HG03520 (cell line): ENCODE data around the gene PEAR1.

Source experiments
- ATAC-seq: cut with Tn5 transposase; IDR thresholded peaks from one replicate; pipeline ENCODE4 v1.9.1; 2021; ENCODE audit warnings: mild to moderate bottlenecking, moderate library complexity; ENCODE audit not compliant: unreplicated experiment

Gene PEAR1, protein sequence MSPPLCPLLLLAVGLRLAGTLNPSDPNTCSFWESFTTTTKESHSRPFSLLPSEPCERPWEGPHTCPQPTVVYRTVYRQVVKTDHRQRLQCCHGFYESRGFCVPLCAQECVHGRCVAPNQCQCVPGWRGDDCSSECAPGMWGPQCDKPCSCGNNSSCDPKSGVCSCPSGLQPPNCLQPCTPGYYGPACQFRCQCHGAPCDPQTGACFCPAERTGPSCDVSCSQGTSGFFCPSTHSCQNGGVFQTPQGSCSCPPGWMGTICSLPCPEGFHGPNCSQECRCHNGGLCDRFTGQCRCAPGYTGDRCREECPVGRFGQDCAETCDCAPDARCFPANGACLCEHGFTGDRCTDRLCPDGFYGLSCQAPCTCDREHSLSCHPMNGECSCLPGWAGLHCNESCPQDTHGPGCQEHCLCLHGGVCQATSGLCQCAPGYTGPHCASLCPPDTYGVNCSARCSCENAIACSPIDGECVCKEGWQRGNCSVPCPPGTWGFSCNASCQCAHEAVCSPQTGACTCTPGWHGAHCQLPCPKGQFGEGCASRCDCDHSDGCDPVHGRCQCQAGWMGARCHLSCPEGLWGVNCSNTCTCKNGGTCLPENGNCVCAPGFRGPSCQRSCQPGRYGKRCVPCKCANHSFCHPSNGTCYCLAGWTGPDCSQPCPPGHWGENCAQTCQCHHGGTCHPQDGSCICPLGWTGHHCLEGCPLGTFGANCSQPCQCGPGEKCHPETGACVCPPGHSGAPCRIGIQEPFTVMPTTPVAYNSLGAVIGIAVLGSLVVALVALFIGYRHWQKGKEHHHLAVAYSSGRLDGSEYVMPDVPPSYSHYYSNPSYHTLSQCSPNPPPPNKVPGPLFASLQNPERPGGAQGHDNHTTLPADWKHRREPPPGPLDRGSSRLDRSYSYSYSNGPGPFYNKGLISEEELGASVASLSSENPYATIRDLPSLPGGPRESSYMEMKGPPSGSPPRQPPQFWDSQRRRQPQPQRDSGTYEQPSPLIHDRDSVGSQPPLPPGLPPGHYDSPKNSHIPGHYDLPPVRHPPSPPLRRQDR

DNA sequence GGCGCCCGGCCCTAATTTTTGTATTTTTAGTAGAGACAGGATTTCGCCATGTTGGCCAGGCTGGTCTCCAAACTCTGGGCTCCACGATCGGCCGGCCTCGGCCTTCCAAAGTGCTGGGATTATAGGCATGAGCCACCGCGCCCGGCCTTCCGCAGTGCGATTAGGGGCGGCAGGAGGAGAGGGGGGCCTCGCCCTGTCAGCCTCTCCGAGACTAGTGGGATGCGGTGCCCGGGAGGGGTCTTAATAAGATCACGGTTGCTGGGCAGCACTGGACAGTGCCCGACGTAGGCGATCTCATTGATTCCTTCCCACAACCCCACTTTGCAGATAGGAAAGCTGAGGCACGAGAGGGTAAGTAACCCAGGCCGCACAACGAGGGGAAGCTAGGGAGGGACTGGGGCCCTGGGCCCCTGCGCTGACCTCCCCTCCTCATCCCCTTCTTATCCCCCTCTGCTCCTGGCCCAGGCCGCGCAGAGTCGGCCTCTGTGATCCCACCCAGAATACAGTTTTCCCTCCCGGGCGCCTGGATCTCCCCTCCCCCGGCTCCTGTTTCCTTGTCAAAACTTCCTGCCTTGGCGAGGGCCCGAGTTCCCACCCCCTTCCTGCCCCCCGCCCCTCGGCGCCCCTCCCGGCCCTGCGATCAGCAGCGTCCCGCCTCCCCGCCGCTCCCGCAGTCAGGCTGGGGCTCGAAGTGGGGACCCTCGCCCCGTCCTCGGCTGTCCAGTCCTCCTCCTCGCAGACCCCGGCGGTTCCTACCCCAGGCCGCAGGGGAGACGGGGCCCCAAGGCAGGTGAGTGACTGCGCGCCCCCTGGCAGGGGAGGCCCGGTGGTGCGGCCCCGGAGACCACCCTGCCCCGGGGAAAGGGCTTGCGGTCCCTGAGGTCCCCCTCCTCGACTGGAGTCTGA is at the start of gene PEAR1:
PEAR1 (plus strand) TSS at position 671 of the 906 bp plus-strand sequence. CDS start 10,209 bp downstream, outside the sequence.
- ATAC-seq = no peak

DNA sequence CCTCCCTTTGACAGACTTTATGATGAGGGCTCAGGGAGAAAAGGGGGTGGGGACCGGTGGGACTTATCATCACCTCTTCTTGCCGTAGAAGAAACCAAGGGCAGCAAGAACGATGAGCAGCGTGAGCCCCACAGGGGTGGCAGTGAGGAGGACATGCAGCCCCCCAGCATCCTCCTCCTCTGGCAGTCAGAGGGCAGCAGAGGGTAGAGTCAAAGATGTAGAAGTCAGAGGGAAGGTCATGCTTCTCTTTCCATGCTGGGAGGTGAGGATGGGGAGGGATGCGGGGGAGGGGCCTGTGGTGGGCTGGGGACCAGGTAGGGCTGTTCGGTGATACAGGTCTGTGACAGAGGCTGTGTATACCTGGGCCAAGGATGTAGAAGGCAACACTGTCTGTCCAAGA is 49.4 kb upstream of the PEAR1 start:
- ATAC-seq = no peak

DNA sequence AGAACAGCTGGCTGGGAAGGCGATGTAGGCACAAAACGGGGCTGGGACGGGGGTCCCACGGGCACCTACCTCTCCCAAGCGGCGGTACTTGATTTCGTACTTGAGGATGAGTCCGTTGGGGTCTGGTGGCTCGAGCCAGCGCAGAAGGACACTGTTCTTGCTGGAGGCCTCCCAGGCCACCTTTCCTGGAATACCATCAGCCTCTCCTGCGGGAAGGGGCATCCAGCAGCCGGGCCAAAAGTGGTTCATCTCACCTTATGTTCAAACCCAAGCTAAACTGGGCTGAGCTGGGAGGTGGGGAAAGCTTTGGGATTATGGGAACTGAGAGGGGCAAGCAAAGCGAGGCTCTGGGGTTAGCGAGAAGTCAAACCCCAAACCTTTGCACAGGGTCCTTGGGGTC is 48.9 kb upstream of the PEAR1 start:
- ATAC-seq = no peak

DNA sequence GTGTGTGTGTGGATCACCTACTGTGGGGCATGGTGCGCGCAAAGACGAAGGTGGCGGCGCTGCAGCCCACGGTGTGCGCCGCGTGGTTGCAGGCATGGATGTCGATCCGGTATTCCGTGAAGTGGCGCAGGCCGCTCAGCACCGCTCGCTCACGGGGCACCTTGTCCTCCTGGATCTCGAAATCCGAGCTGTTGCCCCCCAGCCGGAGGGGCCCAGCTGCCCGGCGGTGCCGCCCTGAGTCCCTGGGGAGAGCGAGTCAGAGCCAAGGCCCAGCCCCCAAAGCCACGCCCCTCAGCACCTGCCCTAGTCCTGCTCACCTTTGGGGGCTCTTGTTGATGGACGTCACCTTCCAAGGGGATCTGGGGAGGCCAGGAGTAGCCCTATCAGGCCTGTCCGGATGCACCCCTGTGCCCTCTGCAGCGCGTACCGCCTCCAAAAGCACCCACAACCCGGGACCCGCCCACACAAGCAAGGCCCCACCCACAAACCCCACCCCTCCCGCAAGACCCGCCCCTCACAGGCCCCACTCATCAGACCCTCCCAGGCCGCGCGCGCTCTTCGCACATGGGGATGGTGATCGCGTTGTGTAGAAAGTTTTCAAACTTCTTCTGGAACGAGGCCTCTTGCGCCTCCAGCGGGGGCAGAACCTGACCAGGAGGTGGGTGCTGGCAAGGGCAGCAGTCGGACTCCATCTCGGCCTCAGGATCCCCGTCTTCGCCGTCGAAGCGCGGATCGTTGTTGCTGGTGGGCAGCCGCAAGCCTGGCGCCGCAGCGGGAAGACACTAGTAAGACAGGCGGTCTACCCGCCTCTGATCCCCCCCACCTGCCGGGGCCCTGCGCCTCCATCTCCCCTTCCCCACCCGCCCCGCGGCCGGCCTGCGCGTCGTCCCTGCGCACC is 48.2 kb upstream of the PEAR1 start:
- no peak for ATAC-seq

DNA sequence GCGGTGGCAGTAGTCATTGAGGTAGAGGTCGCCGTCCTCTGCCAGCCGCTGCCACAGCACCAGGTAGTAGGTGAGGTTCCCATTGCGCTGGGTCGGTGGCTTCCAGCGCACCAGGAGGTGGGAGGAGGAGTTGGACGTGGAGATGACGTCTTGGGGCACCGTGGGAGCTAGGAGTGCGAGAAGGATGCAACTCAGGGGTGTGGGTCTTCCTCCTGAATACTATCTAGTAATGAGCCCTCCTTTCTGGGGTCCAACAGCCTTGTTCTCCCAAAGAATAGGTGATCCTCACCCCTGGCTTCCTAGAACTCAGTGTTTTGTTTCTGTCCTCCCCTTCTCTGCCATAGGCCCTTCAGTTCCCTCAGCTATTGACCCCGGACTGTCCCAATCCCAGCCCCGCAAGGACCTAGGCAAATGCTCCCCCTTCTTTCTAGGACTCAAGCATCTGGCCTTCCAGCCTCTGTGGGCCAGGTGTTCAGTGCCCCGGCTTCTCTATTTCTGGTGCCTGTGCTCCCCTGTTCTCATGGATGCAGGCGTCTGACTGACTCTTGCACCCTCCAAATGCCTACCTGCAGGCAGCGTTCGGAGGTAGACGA is 47.5 kb upstream of the PEAR1 start:
- no peak for ATAC-seq

DNA sequence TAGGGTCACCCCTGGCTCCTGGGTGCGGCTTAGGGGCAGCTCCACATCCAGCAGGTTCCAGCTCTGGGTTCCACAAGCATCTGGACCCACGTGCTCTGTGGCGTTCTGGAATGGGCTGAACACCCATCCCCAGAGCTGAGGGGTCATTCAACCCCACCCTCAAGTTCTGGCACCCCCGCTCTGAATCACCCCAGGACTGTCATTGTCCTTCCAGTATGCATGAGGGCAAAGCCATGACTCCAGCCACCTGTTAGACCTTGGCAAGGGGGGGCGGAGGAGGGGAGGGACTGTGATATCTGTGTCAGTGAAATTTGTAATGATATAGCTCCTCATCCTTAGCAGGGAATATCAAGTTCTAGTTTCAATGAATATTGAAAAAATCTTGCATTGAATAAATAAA is 46.9 kb upstream of the PEAR1 start:
- ATAC-seq = no peak

DNA sequence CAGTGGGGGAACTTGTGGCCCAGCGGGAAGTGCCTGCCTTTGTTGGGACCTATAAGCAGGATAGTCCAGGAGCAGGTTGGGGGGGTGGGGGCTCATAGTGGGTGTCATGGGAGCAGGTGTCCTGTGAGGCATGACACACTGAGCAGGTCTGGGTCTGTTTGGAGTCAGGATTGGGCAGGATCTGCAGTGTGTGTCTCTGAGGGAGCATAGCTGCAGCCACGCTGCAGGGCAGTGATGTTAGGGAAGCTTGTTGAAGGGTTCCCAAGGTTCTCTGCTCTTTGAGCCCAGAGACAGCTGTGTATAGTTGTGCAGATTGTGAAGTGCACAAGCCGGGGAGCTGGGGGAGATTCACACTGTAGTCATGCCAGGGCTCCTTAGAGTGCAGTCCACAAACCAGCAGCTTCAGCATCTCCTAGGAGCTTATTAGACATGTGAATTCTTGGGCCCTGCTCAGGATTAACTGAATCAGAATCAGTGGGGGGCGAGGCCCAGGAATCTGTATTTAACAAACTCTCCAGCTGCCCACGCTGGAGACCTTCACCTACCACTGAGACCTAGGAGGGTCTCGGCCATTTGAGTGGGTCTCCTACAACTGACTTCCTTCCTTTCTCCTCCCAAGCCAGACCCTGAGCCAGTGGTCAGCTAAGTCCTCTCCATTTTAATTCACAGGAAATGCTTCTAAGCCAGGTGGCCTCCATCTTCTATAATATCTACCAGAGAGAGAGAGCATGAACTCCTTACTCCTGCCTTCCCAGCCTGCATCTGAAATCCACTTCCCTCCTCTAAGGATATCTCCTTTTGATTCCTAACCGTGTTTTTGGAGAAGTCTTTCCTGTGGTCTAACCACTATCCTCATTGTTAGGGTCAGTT is 45.7 kb upstream of the PEAR1 start:
- no peak for ATAC-seq

DNA sequence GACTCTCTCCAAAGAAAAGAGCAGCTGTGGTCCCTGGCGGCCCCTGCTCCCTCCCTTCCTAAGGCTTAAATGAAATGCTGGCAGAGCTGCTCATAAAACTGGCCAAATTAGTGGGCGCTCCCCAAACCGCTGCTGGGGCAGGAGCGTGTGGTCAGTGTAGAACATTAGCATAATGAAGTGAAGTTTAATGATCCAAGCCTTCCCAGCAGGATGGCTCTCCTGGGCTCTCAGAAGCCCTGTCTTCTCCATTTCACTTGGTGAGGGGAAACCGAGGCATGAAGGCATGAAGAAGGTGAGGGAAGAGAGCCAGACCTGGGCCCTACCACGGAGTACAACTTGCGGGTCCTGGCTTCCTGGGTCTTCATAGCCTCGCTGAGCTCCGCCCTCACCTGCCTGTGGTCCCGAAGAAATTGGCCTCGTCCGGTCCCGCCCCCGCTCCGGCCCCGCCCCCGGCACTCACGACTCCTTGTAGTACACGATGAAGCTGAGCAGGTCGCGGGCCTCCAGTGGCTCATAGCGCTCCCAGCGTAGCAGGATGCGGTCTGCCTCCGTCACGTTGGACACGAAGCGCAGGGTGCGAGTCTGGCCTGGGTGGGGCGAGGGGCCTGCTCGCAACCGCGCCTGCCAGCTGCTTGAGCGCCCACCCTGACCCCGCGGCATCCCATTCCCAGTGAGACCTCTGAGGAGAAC is 44.9 kb upstream of the PEAR1 start:
- ATAC-seq = no peak

DNA sequence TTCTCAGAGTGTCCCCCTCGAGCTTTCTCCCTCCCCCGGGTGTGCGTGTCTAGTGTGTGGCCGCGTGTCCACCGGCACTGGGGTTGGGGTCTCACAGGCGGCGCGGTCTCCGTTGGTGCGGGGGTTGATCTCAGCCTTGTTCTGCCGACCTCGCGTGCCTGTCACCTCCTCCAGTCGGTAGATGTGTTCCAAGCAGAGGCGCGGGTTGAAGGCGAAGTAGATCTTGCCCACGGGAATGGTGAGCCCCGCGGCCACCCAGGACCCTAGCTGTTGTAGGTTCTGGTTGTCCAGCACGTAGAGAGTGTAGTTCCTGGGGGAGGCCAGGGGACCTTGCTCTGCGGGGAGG is 44.4 kb upstream of the PEAR1 start:
- no peak for ATAC-seq

DNA sequence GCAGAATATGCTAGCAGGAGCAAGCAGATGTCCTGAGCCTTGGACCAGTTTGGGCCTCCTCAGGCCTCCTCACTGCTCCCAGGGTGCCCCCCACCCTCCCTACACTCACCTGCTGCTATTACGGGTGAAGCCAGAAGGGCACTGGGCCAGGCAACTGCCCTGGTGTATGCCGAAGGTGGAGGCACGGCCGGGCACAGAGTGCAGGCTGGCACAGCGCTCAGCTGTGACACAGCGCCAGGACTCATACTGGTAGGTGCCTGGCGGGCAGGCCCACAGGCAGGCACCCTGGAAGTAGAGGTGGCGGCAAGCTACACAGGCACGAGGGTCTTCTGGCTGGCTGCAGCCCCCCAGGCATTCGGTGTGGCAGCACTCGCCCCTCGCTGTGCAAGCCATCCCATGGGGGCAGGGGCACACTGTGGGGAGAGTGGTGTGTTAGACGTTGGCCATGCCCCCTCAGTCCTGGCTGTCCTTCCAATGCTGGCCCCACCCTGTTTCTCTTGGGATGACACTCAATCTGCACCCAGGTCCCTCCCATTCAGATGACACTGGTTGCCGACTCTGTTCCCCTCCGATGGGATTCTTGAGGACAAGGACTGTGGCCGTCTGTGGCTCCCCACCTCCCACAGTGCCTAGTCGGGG is 41.6 kb upstream of the PEAR1 start:
- no peak for ATAC-seq

DNA sequence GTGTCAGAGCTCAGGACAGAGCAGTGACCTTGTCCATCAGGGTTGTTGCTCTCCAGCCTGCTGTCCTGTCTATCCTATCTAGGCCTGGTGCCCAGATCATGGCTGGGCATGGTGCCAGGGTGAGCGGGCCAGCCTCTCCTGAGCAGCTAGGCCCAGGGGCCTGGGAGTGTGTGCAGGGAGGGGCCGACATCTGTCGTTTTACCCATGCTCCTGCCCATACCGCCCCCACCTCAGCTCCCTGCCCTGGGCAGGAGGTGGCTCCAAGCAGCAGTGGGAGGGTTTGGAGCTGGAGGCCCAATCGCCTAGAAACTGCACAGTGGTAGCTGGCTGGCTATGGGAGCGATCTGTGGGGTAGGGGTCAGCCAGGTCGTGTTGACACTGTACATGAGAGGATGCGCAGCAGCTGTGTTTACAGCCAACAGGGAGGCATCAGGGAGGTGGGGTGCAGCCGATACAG is 41.1 kb upstream of the PEAR1 start:
- ATAC-seq = no peak

DNA sequence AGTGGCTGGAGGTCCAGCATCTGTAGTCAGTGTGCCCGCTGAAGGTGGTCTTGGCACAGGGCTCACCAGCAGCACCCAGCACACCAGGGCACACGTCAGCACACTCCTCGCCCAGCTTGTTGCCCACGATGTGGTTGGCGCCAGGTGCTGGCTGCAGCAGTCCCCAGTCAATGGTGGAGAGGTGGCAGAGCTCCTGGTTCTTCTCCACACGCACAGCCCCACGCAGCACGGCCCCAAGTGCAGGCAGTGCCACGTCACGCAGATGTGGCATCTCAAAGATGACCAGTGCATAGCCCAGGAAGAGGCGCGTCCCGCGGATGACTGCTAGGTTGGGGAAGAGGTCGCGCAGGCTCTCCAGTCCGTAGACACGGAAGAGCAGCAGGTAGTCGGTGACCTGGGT is 39.8 kb upstream of the PEAR1 start:
- no peak for ATAC-seq

DNA sequence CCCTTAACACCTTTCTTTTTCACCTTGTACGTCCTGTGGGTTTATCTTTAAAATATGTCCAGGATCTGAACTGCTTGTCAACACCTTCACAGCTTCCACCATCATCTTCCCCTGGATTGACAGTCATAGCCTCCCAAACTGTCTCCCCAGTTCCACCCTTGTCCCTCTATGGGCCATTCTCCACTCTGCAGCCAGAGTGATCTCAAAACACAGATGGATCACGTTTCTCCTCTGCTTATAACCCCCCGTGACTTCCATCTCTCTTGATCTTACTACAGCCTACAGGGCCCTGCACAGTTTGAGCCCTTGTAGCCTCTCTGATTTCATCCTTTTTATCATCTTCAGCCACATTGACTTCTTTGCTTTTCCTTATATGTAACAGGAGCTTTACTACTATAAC is 38.9 kb upstream of the PEAR1 start:
- no peak for ATAC-seq

DNA sequence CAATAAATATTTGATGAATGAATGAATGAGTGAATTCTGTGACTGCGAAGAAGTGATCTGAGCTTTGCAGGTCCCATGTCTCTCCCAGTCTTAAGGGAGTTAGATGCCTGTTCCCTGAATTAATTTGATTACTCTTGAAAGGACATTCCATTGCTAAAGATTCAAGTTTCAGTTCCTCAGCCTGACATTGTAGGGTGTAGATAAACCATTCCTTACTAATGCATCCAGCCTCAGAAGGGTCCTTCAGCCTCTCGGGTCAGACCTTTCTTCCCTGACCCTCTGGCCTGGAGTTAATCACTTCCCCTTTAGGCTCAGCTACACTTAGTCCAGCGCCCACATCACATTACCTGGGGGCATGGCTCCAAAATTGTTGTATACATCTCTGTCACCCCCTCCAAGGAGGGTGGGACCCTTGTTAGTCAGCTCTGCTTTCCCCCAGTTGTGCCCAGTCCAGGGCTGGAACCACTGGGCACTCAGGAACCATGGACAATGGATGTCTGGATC is 37.2 kb upstream of the PEAR1 start:
- no peak for ATAC-seq

DNA sequence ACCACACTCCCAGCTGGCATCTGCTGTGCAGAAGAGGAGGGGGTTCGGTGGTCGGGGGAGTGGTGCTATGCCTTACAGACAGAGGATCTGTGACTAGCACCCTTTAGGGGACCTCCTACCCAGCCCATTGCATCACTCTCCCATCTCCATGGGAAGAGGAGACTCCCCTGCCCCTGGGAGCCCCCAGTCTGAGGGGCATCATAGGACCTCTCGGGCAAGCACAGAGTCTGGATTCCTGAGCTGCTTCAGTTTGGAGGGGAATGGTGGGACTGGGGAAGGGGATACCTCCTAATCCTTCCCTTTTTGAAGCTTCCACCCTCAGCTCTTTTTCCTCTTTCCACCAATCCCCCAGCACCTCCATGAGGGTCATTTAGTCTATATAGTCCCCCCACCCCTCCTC is 36.0 kb upstream of the PEAR1 start:
- ATAC-seq = no peak

DNA sequence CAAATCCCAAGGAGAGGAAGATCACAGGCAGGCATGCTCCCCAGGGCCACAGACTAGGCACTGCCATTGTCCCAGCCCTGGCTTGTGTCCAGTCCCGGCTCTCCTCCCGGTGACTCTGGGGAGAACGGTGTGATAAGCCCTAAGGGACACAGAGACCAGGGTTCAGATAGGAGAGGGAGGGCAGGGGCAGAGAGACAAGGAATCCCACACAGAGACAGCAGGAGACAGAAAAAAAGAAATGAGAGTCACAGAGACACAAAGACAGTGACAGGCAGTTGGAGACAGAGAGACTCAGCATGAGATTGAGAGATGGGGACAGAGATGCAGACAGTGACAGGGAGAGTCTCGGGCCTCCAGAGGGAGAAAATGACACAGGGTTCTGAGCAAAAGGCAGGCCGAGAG is 35.0 kb upstream of the PEAR1 start:
- ATAC-seq = no peak

DNA sequence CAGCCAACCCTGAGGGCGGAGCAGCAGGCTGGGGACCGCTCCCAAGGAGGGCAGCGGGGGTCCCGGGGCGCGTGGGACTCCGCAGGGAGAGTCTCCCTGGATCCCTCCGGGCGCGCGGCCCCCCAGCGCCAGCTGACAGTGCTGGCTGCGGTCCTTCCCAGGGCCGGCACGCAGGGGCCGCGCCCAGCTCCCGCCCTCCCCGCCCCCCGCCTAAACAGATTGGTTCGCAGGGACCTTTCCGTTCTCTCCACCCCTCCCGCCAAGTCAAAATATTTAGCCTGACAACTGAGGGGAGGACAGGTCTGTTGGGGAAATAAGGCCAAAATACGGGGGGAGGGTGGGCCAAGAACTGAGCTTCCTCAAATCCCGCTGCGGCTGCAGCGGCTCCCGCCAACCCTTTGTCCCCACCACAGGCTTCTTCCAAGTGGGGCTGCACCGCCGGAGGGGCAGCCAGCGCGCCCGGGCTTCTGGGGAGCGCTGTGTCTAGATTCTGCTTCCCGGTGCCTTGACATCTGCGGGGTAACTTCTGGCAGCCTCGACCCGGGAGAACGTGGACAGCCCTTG is 34.5 kb upstream of the PEAR1 start, which contains the start of gene INSRR:
INSRR (minus strand) TSS at position 159 of the 564 bp plus-strand sequence. CDS start 496 bp downstream, outside the sequence.
- no peak for ATAC-seq
